Activated CD4-positive, alpha-beta T cell treated with anti-CD3 and anti-CD28 coated beads, Interleukin-2, amount 50 U/mL, for 1 hour (primary cell): ENCODE results near the gene SLC45A1.
A peak's percentile ranks its signal among the peaks of the same experiment; 100 is the strongest.

Source experiments
- DNase-seq: peaks from one replicate; pipeline ENCODE4 v3.0.0-alpha.2; 2020

Gene SLC45A1

GRCh38 chr1:8312235-8313218 is 5.4 kb upstream of the SLC45A1 start:
- DNase-seq: no peak

- DNase-seq: no peak
Measured at GRCh38 chr1:8313231-8313630, 4.7 kb upstream of the SLC45A1 start.

- DNase-seq: peak; percentile 48
Measured at GRCh38 chr1:8314346-8315280, 3.3 kb upstream of the SLC45A1 start.

GRCh38 chr1:8315573-8316475 is 2.1 kb upstream of the SLC45A1 start:
- no peak for DNase-seq

GRCh38 chr1:8318436-8318835 is 522 bp downstream of the SLC45A1 start:
- no peak for DNase-seq

GRCh38 chr1:8321612-8322011 is 3.7 kb downstream of the SLC45A1 start:
- DNase-seq: no peak

- no peak for DNase-seq
Measured at GRCh38 chr1:8323706-8324105, 5.8 kb downstream of the SLC45A1 start.

- DNase-seq: no peak
Measured at GRCh38 chr1:8324176-8324810, 6.4 kb downstream of the SLC45A1 start.

- no peak for DNase-seq
Measured at GRCh38 chr1:8325771-8326170, 7.9 kb downstream of the SLC45A1 start.

GRCh38 chr1:8326265-8326664 is 8.4 kb downstream of the SLC45A1 start:
- no peak for DNase-seq

- no peak for DNase-seq
Measured at GRCh38 chr1:8328271-8328670, 10.4 kb downstream of the SLC45A1 start.

- DNase-seq: no peak
Measured at GRCh38 chr1:8329439-8329838, 11.5 kb downstream of the SLC45A1 start.

GRCh38 chr1:8329858-8330257 is 11.9 kb downstream of the SLC45A1 start:
- no peak for DNase-seq

GRCh38 chr1:8330271-8331125 is 12.6 kb downstream of the SLC45A1 start:
- DNase-seq: no peak

GRCh38 chr1:8332806-8333205 is 14.9 kb downstream of the SLC45A1 start:
- DNase-seq: no peak

GRCh38 chr1:8333246-8333987 is 15.5 kb downstream of the SLC45A1 start:
- no peak for DNase-seq

GRCh38 chr1:8334106-8334851 is 16.4 kb downstream of the SLC45A1 start:
- DNase-seq: no peak

GRCh38 chr1:8335246-8335645 is 17.3 kb downstream of the SLC45A1 start:
- no peak for DNase-seq

- DNase-seq: no peak
Measured at GRCh38 chr1:8337776-8338525, 20.0 kb downstream of the SLC45A1 start.
